Urinary bladder (tissue), 4 donors: ENCODE measurements around the gene PDE4C. TPM values are rescaled to one million over a fixed set of nuclear protein-coding genes. Genes with fewer than 3 reads are reported as not detected.

ENCODE experiments used
- DNase-seq: peaks from one replicate; pipeline ENCODE4 v3.0.0-alpha.2; 2015; ENCODE audit errors: extremely low spot score
- H3K27ac ChIP-seq: one replicate; pipeline ENCODE4 v1.5.1; 2013; ENCODE audit warnings: low read depth, mild to moderate bottlenecking, moderate library complexity
- H3K36me3 ChIP-seq: one replicate; pipeline ENCODE4 v1.6.1; 2013; ENCODE audit warnings: mild to moderate bottlenecking, moderate library complexity; ENCODE audit not compliant: insufficient read depth
- H3K4me1 ChIP-seq: one replicate; pipeline ENCODE4 v1.6.1; 2013; ENCODE audit warnings: mild to moderate bottlenecking, moderate library complexity; ENCODE audit not compliant: insufficient read depth
- H3K4me3 ChIP-seq: one replicate; pipeline ENCODE4 v1.5.1; 2013; ENCODE audit warnings: low read depth, low read length
- WGBS: extraction: QIAGEN DNeasy Blood & Tissue Kit; methylation state at CpG from one replicate; pipeline ENCODE4 v1.1.7; 2013; 5-methylcytosine and 5-hydroxymethylcytosine counted together
- polyA plus RNA-seq: library from polyadenylated mRNA; stranded (reverse); fragments of 200-250 nt; gene quantifications from one replicate; pipeline ENCODE4 v1.2.3, GENCODE V29; 2013
- total RNA-seq: library from RNA; depleted of rRNA; stranded (reverse); fragments of >200 nt; gene quantifications from one replicate; pipeline ENCODE4 v1.2.3, GENCODE V29; 2014
- donor health status: healthy with polysubstance abuse.
- donor health status: healthy.

PDE4C gene
- total and polyA plus RNA-seq, 2 donors, result 1.1 to 1.7 TPM

DNA sequence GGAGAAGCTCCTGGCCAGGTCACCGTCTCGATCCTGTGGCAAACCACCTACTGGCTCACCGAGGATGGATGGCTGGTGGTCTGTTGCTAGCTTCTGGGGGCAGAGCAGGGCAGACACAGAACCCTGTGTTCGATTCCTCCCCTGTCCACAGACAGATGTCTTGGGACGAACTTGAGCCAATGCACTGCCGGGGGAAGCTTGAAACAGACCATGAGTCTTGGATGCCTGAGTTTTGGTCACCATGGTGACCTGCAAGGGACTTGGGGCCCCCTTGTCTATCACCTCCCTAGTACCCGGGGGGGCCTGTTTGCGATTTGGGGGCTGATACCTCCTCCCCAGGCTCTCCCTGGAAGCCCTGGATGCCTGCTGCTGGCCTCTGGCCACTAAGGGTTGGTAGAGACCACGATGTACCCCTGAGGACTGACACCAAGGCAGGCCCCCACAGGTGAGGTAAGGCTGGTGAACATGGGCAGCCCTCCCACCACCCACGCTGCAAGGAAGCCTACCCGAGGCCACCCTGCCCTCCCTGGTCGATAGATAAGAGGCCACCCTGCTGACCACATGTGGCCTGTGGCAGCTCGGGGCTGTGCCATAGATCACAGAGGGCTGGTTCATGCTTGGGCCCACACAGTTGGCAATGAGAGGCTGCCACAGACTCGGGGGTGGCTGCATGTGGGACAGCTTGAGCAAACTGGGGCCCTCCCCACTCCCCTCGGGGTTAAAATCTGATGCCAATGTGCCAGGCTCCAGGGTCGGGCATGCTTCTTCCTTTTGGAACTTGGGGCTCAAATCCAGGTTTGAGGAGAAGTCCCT is 37.3 kb upstream of the PDE4C start:
- peaks cover 6% of the 10 kb centered on the region for H3K36me3 ChIP-seq

DNA sequence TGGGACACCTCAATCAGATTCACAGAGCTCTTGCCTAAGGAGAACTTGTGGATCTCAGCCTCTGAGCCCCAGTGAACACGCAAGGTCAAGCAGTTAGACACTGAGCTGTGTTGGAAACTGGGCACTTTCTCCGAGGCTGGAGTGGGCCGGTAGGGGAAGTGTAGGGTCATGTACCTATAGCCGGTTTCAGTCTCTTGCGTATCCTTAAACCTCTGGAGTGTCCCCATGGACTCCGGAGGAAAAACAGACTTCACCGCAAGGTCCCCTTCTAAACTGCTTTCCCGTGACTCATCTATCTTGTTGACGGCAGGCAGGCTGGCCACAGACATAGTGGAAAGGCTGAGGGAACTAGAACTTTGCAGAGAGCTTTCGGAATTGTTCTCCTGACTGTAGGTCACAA is 36.7 kb upstream of the PDE4C start:
- Histone ChIP-seq H3K4me3 (no peak overlapping the region), H3K4me1 (no peaks in the 10 kb centered on the region), H3K27ac (no peak overlapping the region), H3K36me3 (peaks cover 6% of the 10 kb centered on the region)
- DNase-seq, result no peak
- 90% methylated on average over 10 of the region's 10 CpGs for WGBS

More for the DNA sequence above, 37.3 kb upstream of the PDE4C start:
- H3K4me3 ChIP-seq, result no peak overlapping the region
- H3K4me1 ChIP-seq, result no peaks in the 10 kb centered on the region
- 83% methylated on average over 16 of the region's 16 CpGs for WGBS
- no peak overlapping the region for H3K27ac ChIP-seq
- no peak for DNase-seq

- Histone ChIP-seq H3K4me1 (no peaks in the 10 kb centered on the region), H3K36me3 (peaks cover 6% of the 10 kb centered on the region), H3K27ac (no peak overlapping the region), H3K4me3 (no peak overlapping the region)
- no peak for DNase-seq
These were observed 35.9 kb upstream of the PDE4C start for GRCh38 chr19:18262144-18262543.

DNA sequence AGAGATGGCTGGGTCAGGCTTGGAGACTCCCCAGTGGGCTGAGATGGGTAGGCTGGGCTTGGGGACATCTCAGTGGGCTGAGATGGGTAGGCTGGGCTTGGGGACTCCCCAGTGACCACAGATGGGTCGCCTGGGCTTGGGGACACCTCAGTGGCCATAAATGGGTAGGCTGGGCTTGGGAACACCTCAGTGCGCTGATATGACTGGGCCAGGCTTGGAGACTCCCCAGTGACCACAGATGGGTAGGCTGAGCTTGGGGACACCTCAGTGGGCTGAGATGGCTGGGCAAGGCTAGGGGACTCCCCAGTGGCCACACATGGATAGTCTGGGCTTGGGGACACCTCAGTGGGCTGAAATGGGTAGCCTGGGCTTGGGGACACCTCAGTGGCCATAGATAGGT is 35.2 kb upstream of the PDE4C start:
- 89% methylated on average over 2 of the region's 2 CpGs for WGBS
- no peak for DNase-seq
- no peak overlapping the region for H3K27ac ChIP-seq
- no peak overlapping the region for H3K4me3 ChIP-seq
- H3K36me3 ChIP-seq, result peaks cover 4% of the 10 kb centered on the region
- H3K4me1 ChIP-seq, result no peaks in the 10 kb centered on the region

DNA sequence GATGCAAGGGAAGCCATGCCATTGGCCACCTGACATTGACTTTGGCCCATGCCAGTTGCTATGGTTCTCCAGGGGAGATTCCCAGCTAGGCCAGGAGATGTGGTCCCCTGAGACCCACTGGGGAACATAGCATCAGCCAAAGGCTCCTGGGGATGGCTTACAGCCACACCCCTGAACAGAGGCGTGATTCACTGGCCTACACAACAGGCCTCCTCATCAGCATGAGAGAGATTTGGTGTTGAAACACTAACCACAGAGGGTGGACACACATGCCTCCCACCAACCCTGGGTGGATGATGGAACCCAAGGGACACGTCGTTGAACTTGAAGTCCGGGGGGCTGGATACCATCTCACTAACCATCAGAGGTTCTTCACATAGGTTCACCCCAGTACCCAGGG is 33.7 kb upstream of the PDE4C start:
- WGBS, result 90% methylated on average over 4 of the region's 4 CpGs
- Histone ChIP-seq H3K4me1 (no peaks in the 10 kb centered on the region), H3K4me3 (no peak overlapping the region), H3K27ac (no peak overlapping the region), H3K36me3 (peaks cover 2% of the 10 kb centered on the region)
- no peak for DNase-seq

DNA sequence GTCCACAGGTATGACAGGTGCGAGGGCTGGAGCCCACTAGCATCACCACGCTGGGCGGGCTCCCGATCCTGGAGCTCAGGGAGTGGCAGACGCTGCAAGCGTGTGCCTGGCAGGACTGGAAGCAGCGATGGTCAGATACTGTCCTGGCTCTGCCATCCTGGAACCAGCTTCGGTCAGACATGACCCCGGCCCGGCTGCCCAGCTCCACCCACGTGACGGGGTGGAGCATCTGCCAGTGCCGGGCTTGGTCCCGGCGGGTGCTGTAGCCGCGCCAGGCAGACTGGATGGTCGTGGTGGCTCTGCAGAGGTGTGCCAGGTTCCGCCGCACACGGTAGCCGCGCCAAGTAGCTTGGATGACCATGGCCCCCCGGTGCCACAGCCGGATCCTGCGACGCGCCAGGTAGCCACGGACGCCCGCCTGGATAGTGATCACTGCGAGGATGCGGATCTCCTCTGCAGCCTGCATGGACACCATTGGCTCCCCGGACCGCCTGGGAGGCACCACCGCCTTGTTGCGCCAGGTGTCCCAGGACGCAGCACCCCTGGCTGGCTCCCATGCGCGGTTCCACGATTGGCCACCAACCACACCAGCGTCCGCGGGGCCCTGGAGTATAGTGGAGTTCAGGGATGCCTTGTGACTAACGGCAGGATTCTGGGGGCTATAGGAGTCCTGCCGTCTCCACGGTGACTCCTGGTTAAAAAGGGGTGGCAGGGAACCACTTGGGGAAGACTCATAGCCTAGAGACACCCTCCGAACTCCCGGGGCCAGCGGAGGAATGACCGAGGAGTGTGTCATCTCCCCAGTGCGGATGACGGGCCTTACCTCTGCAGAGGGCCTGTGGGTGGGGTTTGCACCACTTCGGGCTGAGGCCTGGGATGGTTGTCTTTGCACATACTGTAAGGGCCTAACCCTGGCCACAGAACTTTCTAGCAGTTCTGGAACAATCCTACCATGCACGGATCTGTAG is 31.5 kb upstream of the PDE4C start:
- Histone ChIP-seq H3K4me1 (no peaks in the 10 kb centered on the region), H3K27ac (no peak overlapping the region), H3K36me3 (no peaks in the 10 kb centered on the region), H3K4me3 (no peak overlapping the region)
- WGBS, result 93% methylated on average over 55 of the region's 55 CpGs
- DNase-seq, result no peak

GRCh38 chr19:18254546-18255503 is 28.6 kb upstream of the PDE4C start:
- no peak overlapping the region for H3K4me3 ChIP-seq
- H3K36me3 ChIP-seq, result no peaks in the 10 kb centered on the region
- 25% methylated on average over 24 of the region's 24 CpGs for WGBS

DNA sequence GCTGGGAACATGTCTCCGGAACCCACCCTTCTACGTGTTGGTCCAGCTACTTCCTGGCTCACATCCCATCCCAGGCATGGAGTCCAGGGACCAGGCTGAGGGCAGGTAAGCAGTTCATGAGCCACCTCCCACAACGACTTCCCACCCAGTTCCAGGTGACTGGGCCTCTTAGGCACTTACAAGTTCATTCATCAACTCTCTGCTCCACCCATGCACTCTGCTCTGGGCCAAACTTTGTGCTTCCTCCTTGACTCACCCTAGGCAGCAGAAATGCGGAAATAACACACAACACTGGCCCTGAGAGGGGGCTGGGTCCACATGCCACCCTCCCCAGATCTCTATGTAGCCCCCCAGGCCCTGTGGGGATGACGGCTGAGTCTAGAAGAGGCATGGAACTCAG is 27.5 kb upstream of the PDE4C start:
- 47% methylated on average over 5 of the region's 5 CpGs for WGBS
- no peak overlapping the region for H3K4me3 ChIP-seq
- H3K36me3 ChIP-seq, result no peaks in the 10 kb centered on the region
- H3K27ac ChIP-seq, result no peak overlapping the region
- no peaks in the 10 kb centered on the region for H3K4me1 ChIP-seq
- no peak for DNase-seq

More at GRCh38 chr19:18254546-18255503, 28.6 kb upstream of the PDE4C start:
- no peak for DNase-seq
- no peaks in the 10 kb centered on the region for H3K4me1 ChIP-seq
- H3K27ac ChIP-seq, result no peak overlapping the region

DNA sequence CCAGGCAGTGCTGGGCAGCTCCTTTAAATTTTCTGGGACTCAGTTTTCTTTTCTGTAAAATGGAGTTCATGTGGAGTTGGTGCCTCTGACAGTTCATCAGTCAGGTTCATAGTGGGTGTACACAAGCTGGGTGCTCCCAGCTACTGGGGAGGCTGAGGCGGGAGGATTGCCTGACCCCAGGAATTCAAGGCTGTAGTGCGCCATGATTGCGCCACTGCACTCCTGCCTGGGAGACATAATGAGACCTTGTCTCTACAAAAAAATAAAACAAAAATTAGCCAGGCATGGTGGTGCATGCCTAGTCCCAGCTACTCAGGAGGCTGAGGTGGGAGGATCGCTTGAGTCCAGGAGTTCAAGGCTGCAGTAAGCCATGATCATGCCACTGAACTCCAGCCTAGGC is 26.9 kb upstream of the PDE4C start:
- H3K36me3 ChIP-seq, result no peaks in the 10 kb centered on the region
- DNase-seq, result no peak
- no peak overlapping the region for H3K27ac ChIP-seq
- no peaks in the 10 kb centered on the region for H3K4me1 ChIP-seq
- no peak overlapping the region for H3K4me3 ChIP-seq
- WGBS, result 89% methylated on average over 4 of the region's 4 CpGs

GRCh38 chr19:18252370-18252717 is 26.1 kb upstream of the PDE4C start:
- 83% methylated on average over 7 of the region's 7 CpGs for WGBS
- Histone ChIP-seq H3K4me3 (no peak overlapping the region), H3K4me1 (no peaks in the 10 kb centered on the region), H3K36me3 (no peaks in the 10 kb centered on the region), H3K27ac (no peak overlapping the region)
- no peak for DNase-seq

GRCh38 chr19:18251587-18252369 is 25.5 kb upstream of the PDE4C start:
- Histone ChIP-seq H3K4me1 (no peaks in the 10 kb centered on the region), H3K27ac (no peak overlapping the region), H3K36me3 (no peaks in the 10 kb centered on the region), H3K4me3 (no peak overlapping the region)
- no peak for DNase-seq
- 22% methylated on average over 23 of the region's 23 CpGs for WGBS

DNA sequence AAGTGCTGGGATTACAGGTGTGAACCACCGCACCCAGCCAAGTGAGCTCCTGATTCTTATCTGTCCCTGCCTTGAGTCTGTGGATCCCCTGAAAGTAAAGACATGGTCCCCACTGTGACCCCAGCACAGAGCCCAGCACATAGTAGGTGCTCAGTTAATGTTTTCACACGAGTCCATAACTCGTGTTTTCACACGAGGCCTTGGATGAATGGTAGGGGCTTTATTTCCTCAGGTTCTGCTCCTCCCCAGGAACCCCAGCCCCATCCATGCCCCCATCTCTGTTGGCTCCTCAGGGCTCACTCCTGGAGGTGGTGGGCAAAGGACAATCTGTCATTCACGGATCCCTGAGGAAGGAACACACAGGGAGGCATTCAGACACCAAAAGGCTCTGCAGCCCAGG is 23.6 kb upstream of the PDE4C start:
- no peaks in the 10 kb centered on the region for H3K4me1 ChIP-seq
- no peak for DNase-seq
- H3K36me3 ChIP-seq, result no peaks in the 10 kb centered on the region
- H3K27ac ChIP-seq, result no peak overlapping the region
- 84% methylated on average over 5 of the region's 5 CpGs for WGBS
- no peak overlapping the region for H3K4me3 ChIP-seq
